ENCODE results near the gene NPAS4.
"Not testable (repeated sequence)": the region's sequence is repeated elsewhere in the genome, so short reads cannot be mapped to it uniquely, and the experiment has no call there.

NPAS4 gene

GRCh38 chr11:66420671-66421476 lies at the start of gene NPAS4:
Gene NPAS4 (plus strand): TSS chr11:66421035. CDS start chr11:66421180, 145 bp downstream.
- peak; percentile 81 for DNase-seq

- DNase-seq, result peak; percentile 96
Measured at GRCh38 chr11:66371627-66372415, 49.0 kb upstream of the NPAS4 start, which contains the start of gene SLC29A2. Gene SLC29A2 (minus strand): TSS chr11:66371760. CDS start chr11:66371591, 169 bp downstream.

- DNase-seq, result peak; percentile 51
Measured at GRCh38 chr11:66373265-66373664, 47.6 kb upstream of the NPAS4 start.

GRCh38 chr11:66373690-66374287 lies 47.0 kb upstream of the NPAS4 start:
- not testable (repeated sequence) for DNase-seq

GRCh38 chr11:66380264-66380663 lies 40.6 kb upstream of the NPAS4 start:
- peak; percentile 54 for DNase-seq

GRCh38 chr11:66384316-66384715 lies 36.5 kb upstream of the NPAS4 start:
- DNase-seq, result not testable (repeated sequence)

- DNase-seq, result peak; percentile 91
Measured at GRCh38 chr11:66386171-66387069, 34.4 kb upstream of the NPAS4 start.

GRCh38 chr11:66388780-66389386 lies 32.0 kb upstream of the NPAS4 start:
- DNase-seq, result peak; percentile 84

- DNase-seq, result no peak
Measured at GRCh38 chr11:66391322-66391721, 29.5 kb upstream of the NPAS4 start.

GRCh38 chr11:66393954-66394353 lies 26.9 kb upstream of the NPAS4 start:
- DNase-seq, result no peak

GRCh38 chr11:66407651-66408050 lies 13.2 kb upstream of the NPAS4 start:
- DNase-seq, result no peak

- DNase-seq, result peak; percentile 94
Measured at GRCh38 chr11:66408488-66409214, 12.2 kb upstream of the NPAS4 start.

- DNase-seq, result no peak
Measured at GRCh38 chr11:66409226-66409625, 11.6 kb upstream of the NPAS4 start.

GRCh38 chr11:66410191-66410590 lies 10.6 kb upstream of the NPAS4 start:
- no peak for DNase-seq

GRCh38 chr11:66411323-66411722 lies 9.5 kb upstream of the NPAS4 start:
- DNase-seq, result no peak

GRCh38 chr11:66412110-66412509 lies 8.7 kb upstream of the NPAS4 start:
- DNase-seq, result no peak

GRCh38 chr11:66413167-66413566 lies 7.7 kb upstream of the NPAS4 start:
- no peak for DNase-seq

GRCh38 chr11:66414120-66414934 lies 6.5 kb upstream of the NPAS4 start:
- DNase-seq, result no peak

GRCh38 chr11:66415423-66415822 lies 5.4 kb upstream of the NPAS4 start:
- DNase-seq, result no peak

- DNase-seq, result no peak
Measured at GRCh38 chr11:66417000-66417399, 3.8 kb upstream of the NPAS4 start.

All from NCI-H82 (cell line).